ENCODE data around the gene BCAP29.
"Not testable (repeated sequence)": the region's sequence is repeated elsewhere in the genome, so short reads cannot be mapped to it uniquely, and the experiment has no call there.

BCAP29 gene

DNA sequence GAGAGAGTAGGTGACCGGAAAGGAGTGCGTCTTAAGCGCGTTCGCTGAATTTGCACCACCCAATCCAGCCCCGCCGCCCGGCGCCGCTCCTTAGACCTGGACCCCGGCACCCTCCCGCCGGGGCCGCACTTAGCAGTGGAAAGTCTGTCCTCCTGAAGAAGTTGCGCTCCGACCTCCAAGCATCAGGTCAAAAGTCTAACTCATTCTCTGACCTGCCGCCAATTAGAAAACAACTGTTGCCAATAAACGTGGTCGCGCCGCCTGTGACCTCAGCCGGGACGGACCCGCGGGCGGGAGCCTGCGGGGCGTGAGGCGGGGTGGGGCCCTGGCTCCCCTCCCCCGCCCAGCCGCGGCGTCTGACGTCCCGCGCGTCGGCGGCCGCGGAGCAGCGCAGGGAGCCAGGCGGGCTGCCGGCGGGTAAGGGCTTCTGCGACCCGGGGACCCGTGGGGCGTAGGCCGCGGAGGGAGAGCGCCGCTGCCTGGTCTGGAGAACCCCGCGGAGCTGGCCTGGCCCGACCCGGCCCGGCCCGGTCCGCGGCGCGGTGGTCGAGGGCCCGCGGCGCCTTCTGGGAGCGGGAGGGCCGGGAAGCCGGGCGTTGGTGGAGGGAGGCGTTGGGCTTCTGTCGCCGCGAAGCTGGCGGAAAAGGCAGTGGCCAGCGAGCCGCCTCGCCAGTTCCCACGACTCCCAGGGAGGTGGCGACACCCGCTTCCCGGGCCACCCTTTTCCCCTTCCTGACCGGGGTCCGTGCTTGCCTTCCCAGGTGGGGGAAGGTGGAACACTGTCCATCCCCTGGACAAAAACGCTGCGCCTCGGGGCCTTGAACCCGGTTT is at the start of gene BCAP29:
Gene BCAP29 (plus strand): TSS at position 362 of the 831 bp plus-strand sequence. CDS start 527 bp downstream, outside the sequence.
- peak; percentile 74 for DNase-seq

GRCh38 chr7:107530751-107531150 is 49.3 kb upstream of the BCAP29 start:
- DNase-seq, result no peak

DNA sequence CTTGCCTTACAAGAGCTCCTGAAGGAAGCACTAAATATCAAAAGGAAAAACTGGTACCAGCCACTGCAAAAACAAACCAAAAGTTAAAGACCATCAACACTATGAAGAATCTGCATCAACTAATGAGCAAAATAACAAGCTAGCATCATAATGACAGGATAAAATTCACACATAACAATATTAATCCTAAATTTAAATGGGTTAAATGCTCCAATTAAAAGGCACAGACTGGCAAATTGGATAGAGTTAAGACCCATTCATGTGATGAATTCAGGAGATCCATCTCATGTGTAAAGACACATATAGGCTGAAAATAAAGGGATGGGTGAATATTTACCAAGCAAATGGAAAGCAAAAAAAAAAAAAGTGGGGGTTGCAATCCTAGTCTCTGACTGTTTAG is 45.9 kb upstream of the BCAP29 start:
- no peak for DNase-seq

GRCh38 chr7:107537228-107537627 is 42.8 kb upstream of the BCAP29 start:
- not testable (repeated sequence) for DNase-seq

DNA sequence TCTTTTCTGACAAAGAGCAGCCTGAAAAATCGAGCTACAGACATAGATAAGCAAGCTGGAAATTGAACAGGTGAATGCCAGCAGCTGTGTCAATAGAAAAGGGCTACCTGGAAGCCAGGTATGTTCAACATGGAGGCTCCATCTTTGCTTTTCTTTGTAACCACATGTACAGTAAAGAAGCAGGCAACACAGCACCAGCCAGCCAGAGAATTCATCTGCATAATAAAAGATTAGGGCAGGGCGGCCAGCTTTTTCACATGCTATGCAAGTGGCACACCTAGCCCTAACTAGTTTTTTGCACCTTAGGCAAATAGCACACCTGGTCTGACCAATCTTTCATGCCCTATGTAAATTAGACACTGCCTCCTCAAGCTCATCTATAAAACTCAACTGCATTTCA is 42.0 kb upstream of the BCAP29 start:
- no peak for DNase-seq

DNA sequence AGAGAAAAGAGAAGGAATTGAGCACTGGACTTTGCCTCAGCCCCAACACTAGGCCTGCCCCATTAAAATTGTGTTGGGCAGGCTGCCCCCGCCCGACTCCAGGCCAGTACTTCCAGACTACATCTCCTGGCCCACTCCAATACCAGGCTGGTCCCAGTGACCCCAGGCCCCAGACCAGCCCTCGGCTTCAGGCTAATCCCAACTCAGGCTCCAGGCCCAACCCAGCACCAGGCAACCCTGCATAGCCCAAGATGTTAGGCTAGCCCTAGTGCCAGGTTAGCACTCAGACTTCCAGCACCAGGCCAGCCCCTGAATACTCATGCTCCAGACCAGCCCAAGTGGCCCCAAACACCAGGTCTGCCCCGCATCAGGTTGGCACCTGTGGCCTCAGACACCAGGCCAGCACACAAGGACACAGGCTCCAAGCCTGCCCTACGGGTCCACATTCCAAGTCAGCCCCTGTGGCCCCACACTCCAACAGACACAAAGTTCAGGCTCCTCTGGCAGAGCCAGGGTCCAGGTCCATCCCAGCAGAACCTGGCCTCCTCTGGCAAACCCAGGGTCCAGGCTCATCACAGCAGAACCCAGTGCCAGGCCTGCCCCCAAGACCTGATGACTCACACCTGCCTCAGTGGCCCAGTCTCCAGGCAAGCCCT is 36.6 kb upstream of the BCAP29 start:
- no peak for DNase-seq

- DNase-seq, result no peak
Observed at GRCh38 chr7:107544848-107545591, 35.0 kb upstream of the BCAP29 start.

GRCh38 chr7:107551936-107552335 is 28.1 kb upstream of the BCAP29 start:
- DNase-seq, result no peak

GRCh38 chr7:107555893-107556292 is 24.2 kb upstream of the BCAP29 start:
- DNase-seq, result no peak

DNA sequence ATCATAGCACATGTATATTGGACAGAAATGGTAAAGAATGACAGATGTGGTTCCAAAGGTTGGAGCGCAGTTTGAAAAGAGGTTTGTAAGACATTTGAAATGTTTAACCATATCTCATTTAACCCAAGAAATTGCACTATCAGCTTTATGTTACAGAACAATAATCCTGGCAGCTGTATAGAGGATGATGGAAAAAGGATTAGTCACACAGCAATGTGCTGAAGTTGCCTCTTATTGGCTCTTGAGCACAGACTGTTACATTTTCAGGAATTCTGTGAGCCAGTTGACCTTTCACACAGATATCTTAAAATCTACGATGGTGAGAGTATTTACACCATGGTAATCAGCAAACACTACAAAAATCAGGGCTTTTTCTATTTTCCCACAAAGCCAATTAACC is 20.2 kb upstream of the BCAP29 start:
- DNase-seq, result no peak

DNA sequence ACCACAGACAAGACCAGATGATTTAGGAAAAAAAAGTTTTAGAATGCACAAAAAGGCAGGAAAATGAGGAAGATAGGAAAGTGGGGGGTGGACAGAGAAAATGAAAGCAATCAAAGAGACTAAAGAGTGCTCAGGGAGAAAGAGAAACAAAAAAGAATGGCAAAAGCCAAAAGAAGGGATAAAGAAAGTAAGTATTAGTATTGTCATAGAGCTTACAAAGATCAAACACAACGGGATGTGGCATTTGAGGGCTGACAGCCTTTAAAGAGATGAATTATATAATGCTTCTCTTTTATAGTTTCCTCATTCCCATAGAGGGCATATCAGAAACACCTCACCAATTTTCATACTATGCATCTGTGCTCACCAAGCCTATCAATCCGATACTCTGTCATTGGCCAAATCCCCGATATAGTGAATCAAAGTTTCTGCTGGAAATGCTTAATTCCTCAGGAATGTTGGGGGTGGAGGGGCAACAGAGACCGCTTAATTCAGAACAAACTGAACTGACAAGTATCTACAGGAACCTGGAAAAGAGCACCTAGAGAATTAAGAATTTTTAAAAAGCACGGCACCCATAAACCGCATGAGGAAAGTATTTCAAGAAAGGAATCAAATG is 19.0 kb upstream of the BCAP29 start:
- peak; percentile 27 for DNase-seq

GRCh38 chr7:107563081-107563774 is 16.8 kb upstream of the BCAP29 start:
- no peak for DNase-seq

GRCh38 chr7:107563775-107564552 is 16.1 kb upstream of the BCAP29 start, which contains the start of the genes COG5 and DUS4L:
TSS of gene COG5 (minus strand) at chr7:107563920. CDS start at chr7:107563896, 24 bp downstream.
TSS of gene DUS4L (plus strand) at chr7:107563971. CDS start at chr7:107567071, 3,100 bp downstream.
- peak; percentile 89 for DNase-seq

- no peak for DNase-seq
Observed at GRCh38 chr7:107564553-107565298, 15.3 kb upstream of the BCAP29 start.

GRCh38 chr7:107570298-107570697 is 9.7 kb upstream of the BCAP29 start:
- no peak for DNase-seq

DNA sequence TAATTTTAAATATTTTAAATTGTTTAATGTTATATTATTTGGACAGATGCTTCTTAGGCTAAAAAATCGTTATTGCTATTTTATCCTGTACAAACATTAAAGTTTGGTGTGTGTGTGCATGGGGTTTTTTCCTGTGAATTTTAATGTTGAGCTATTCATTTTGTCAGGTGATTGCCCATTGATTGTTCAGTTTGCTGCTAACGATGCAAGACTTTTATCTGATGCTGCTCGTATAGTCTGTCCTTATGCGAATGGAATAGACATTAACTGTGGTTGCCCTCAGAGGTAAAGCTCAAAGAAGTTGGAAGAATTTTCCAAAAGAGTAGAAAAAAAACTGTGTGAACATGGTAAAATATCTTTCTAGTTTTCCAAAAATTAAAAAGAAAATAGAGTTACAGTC is 6.5 kb upstream of the BCAP29 start:
- no peak for DNase-seq

DNA sequence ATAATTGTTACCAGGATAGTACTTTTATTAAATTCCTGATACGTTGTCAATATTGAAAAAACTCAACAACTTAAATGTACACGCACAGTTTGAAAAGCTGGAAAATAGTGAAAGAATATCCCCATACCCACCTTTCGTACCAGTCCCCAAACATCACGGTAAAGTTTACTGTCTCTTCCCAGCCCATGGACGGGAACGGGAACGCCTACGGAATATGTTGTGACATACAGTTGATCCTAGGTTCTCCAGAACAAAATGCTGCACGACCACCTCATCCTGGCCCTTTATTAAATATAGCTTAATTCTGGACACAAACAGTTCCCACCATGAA is 527 bp upstream of the BCAP29 start:
- DNase-seq, result no peak

GRCh38 chr7:107580716-107581383 is 804 bp downstream of the BCAP29 start:
- DNase-seq, result no peak

DNA sequence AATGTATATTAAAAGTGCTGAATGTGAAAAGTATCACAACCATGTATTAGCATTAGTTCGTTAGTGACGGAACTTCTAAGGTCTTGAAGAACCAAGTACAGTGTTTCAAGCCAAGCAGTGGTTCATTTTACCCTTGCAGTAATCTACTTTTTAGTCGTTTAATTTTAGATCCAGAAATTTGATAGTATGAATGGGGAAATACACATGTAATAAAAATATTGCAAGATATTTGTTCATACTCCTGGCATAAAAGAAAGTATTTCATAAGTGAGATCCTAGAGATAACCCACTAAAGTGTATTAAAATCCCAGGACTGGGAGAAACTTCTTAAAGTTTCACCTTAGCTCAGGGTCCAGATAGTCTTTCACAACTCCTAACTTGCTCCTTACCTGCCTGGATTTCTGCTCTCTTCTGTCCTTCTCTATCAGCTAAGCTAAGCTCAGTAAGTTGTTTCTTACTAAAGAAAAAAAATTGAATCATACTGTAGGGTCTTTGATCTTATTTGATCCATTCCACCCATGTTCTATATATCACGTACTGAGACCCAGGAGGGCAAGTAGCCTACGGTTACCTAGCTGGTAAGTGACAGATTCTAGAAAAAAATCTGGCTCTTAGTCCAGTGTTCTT is 1.5 kb downstream of the BCAP29 start:
- no peak for DNase-seq

- DNase-seq, result no peak
Observed at GRCh38 chr7:107582875-107583274, 2.8 kb downstream of the BCAP29 start.
